Caco-2 (cell line): ENCODE data around the gene HDAC3. TPM values are rescaled to one million over a fixed set of nuclear protein-coding genes. Genes with fewer than 3 reads are reported as not detected.

Experiments
- BruUV-seq: library from RNA; stranded (reverse); fragments of 400-500 nt; replicated peaks from 2 replicates; lab custom pipeline; 2021; lab: Mats Ljungman, UMichigan
- CTCF ChIA-PET: fragments of 300-600 bp; sonication (Branson Sonifier 250); formaldehyde crosslinking; loops from one replicate; lab custom pipeline; 2022; ENCODE audit warnings: antibody characterized with exemption; lab: Charles Lee
- POLR2A ChIA-PET: fragments of 300-600 bp; sonication (Branson Sonifier 250); formaldehyde crosslinking; loops from one replicate; lab custom pipeline; 2022; ENCODE audit warnings: antibody characterized with exemption; lab: Charles Lee
- DNase-seq, 2 experiments: peaks; one replicate each; pipeline versions ENCODE4 v3.0.0 to v3.0.0-alpha.2; 2020 to 2022
- H3K27me3 ChIP-seq: replicated peaks from 2 replicates; pipeline ENCODE4 v1.6.0; 2011; ENCODE audit warnings: low read length; ENCODE audit not compliant: control insufficient read depth, insufficient read depth
- H3K36me3 ChIP-seq: 2 replicates; pipeline ENCODE4 v1.5.1; 2011; ENCODE audit warnings: low read length; ENCODE audit not compliant: control insufficient read depth, insufficient read depth
- H3K4me1 ChIP-seq: fragments of 250-450 bp; sonication (Bioruptor Pico); 2 replicates; pipeline ENCODE4 v1.5.1; 2020; ENCODE audit warnings: mild to moderate bottlenecking
- H3K4me3 ChIP-seq: 2 replicates; pipeline ENCODE4 v1.5.1; 2011; ENCODE audit warnings: low read depth, mild to moderate bottlenecking, control low read depth, low read length
- H3K9me3 ChIP-seq: fragments of 250-450 bp; sonication (Bioruptor Pico); 2 replicates; pipeline ENCODE4 v1.5.1; 2020; ENCODE audit warnings: mild to moderate bottlenecking, moderate library complexity
- H3K27ac Mint-ChIP-seq: one replicate; pipeline ENCODE4 v1.8.0; 2022; ENCODE audit warnings: mixed read lengths; ENCODE audit not compliant: unreplicated experiment
- H3K27me3 Mint-ChIP-seq: one replicate; pipeline ENCODE4 v1.8.0; 2022; ENCODE audit warnings: mixed read lengths; ENCODE audit not compliant: insufficient read depth, unreplicated experiment
- H3K36me3 Mint-ChIP-seq: one replicate; pipeline ENCODE4 v1.8.0; 2022; ENCODE audit warnings: mild to moderate bottlenecking, mixed read lengths; ENCODE audit not compliant: insufficient read depth, unreplicated experiment
- H3K4me1 Mint-ChIP-seq: one replicate; pipeline ENCODE4 v1.8.0; 2022; ENCODE audit warnings: low read depth, mixed read lengths; ENCODE audit not compliant: unreplicated experiment
- H3K4me3 Mint-ChIP-seq: one replicate; pipeline ENCODE4 v1.8.0; 2022; ENCODE audit warnings: mild to moderate bottlenecking, moderate library complexity, mixed read lengths; ENCODE audit not compliant: unreplicated experiment
- H3K9me3 Mint-ChIP-seq: one replicate; pipeline ENCODE4 v1.8.0; 2022; ENCODE audit warnings: mixed read lengths; ENCODE audit not compliant: unreplicated experiment
- intact Hi-C: fragments of 100-400 bp; cut with micrococcal nuclease; formaldehyde crosslinking; loops from one replicate; pipeline ENCODE4 v1.10.0; 2022; ENCODE audit not compliant: unreplicated experiment
- total RNA-seq: library from RNA; stranded (reverse); gene quantifications from 2 replicates; pipeline ENCODE4 v1.2.3, GENCODE V29; 2022
- TF ChIP-seq, protein P1 (sequence below), 2 experiments: fragments of 200-600 bp in 1 of 2; IDR thresholded peaks; 1 replicate in 1 of 2; 2 replicates in 1 of 2; pipeline versions ENCODE4 v1.5.1 to v1.8.0; 2011 to 2022; ENCODE audit warnings: antibody characterized with exemption in 1 of 2, control low read depth in 1 of 2, inconsistent platforms in 1 of 2, low read depth in 1 of 2, low read length in 1 of 2, mild to moderate bottlenecking in 1 of 2, moderate library complexity in 1 of 2; ENCODE audit not compliant: insufficient read depth in 1 of 2, severe bottlenecking in 1 of 2, unreplicated experiment in 1 of 2

The HDAC3 gene
- total RNA-seq, 1 experiment from 2014 or later: 73.0 TPM

DNA sequence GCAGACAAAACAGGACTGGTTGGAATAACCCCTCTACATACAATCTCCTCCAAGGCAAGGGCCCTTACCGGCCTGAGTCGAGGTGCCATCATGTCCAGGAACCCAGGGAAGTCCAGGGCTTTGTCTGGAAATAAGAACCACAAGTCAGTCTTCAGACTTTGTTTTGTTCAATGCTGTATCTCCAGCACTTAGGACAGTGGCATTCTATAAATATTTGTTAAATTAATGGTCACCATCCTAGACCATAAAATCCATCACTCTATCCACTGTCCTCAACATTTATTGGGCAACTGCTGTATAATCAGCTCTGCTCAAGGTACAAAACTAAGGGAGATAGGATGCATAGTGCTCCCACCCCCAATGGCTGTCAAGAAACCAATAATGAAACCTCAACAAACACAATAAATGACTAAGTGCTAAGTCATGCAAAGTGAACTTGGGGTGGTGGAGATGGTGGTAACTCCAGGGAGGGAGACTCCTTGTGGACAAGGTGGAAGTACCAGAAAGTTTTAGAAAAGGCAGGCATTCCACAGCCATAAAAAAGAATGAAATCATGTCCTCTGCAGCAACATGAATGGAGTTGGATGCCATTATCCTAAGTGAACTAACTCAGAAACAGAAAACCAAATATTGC, 5.1 kb upstream of the HDAC3 start:
- H3K27me3 ChIP-seq: no peaks in the 10 kb centered on the region
- Mint-ChIP-seq H3K27me3 (no peaks in the 10 kb centered on the region), H3K36me3 (peaks cover 7% of the 10 kb centered on the region), H3K4me3 (no peak overlapping the region), H3K4me1 (peaks cover 17% of the 10 kb centered on the region), H3K27ac (peak overlapping the region; percentile 49), H3K9me3 (no peaks in the 10 kb centered on the region)
- no peak overlapping the region for H3K4me3 ChIP-seq
- DNase-seq: peak; percentile 62
- TF ChIP-seq, protein P1, sequence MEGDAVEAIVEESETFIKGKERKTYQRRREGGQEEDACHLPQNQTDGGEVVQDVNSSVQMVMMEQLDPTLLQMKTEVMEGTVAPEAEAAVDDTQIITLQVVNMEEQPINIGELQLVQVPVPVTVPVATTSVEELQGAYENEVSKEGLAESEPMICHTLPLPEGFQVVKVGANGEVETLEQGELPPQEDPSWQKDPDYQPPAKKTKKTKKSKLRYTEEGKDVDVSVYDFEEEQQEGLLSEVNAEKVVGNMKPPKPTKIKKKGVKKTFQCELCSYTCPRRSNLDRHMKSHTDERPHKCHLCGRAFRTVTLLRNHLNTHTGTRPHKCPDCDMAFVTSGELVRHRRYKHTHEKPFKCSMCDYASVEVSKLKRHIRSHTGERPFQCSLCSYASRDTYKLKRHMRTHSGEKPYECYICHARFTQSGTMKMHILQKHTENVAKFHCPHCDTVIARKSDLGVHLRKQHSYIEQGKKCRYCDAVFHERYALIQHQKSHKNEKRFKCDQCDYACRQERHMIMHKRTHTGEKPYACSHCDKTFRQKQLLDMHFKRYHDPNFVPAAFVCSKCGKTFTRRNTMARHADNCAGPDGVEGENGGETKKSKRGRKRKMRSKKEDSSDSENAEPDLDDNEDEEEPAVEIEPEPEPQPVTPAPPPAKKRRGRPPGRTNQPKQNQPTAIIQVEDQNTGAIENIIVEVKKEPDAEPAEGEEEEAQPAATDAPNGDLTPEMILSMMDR (IDR thresholded peaks at IDR 0.05; ENCODE audit: insufficient read depth in 1 of 2, low read depth in 1 of 2, low read length in 1 of 2, severe bottlenecking in 1 of 2, unreplicated experiment in 1 of 2): peak in 1 of 2 experiments; percentile 31
- no peaks in the 10 kb centered on the region for H3K36me3 ChIP-seq
- POLR2A ChIA-PET: no interaction called here
- no TSS peak for BruUV-seq
- H3K9me3 ChIP-seq: no peaks in the 10 kb centered on the region
- CTCF ChIA-PET: interaction anchor here (0.6 to 2.4 kb wide), 2 partner anchors 23 to 50 kb away, joined by 3 to 7 read pairs; partner anchors contain the start of gene DIAPH1
- intact Hi-C loops: loop anchor here (1.0 kb wide), 1 partner anchor 49 kb away; no protein-coding TSS in a partner anchor
- peaks cover 10% of the 10 kb centered on the region; the same call in 1 of the 2 replicates for H3K4me1 ChIP-seq

DNA sequence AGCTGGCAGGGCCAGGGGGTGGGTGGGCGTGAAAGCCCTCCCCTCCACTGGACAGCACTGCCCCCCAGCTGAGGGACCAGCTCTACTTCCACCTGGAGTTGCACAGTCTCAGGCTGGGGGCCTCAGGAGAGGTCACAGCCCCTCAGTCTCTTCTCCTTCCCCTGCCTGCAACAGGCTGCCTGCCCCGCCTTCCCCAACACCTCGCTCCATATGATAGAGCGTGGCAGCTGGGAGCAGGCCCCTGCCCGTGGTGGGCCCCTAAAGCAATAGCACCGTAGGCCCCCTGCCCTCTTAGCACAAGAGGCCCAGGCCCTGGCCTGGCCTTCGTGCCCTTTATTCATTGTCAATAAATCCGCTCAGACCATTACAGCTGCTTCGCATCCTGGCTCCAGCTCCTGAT, 4.0 kb upstream of the HDAC3 start:
- Mint-ChIP-seq H3K36me3 (peaks cover 7% of the 10 kb centered on the region), H3K4me1 (peaks cover 17% of the 10 kb centered on the region), H3K4me3 (no peak overlapping the region), H3K9me3 (no peaks in the 10 kb centered on the region), H3K27ac (peak overlapping the region; percentile 49), H3K27me3 (no peaks in the 10 kb centered on the region)
- Histone ChIP-seq H3K36me3 (no peaks in the 10 kb centered on the region), H3K9me3 (no peaks in the 10 kb centered on the region), H3K4me3 (no peak overlapping the region), H3K27me3 (no peaks in the 10 kb centered on the region), H3K4me1 (peaks cover 13% of the 10 kb centered on the region; the same call in 1 of the 2 replicates)
- ChIA-PET CTCF (interaction anchor here (0.6 kb wide), 1 partner anchor 1496 kb away, joined by 3 read pairs; no protein-coding TSS in a partner anchor), POLR2A (no interaction called here)
- intact Hi-C loops: no loop called here
- TF ChIP-seq, protein P1 (IDR thresholded peaks at IDR 0.05; ENCODE audit: insufficient read depth in 1 of 2, low read depth in 1 of 2, low read length in 1 of 2, severe bottlenecking in 1 of 2, unreplicated experiment in 1 of 2): no peak
- no TSS peak for BruUV-seq
- DNase-seq: no peak

DNA sequence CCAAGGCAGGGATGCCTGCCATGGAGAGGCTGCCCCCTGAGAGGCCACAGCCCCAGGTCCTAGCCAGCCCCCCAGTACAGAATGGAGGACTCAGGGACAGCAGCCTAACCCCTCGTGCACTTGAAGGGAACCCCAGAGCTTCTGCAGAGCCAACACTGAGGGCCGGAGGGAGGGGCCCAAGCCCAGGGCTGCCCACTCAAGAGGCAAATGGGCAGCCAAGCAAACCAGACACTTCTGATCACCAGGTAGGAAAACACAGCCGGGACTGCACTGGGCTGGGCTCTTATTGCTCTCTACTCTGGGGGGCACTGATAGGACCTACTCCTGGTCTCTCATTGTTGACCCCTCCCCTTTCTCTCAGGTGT, 3.4 kb upstream of the HDAC3 start:
- intact Hi-C loops: no loop called here
- no peaks in the 10 kb centered on the region for H3K9me3 ChIP-seq
- H3K36me3 Mint-ChIP-seq: peaks cover 7% of the 10 kb centered on the region
- no peaks in the 10 kb centered on the region for H3K27me3 Mint-ChIP-seq
- ChIA-PET CTCF (interaction anchor here (0.6 kb wide), 1 partner anchor 1496 kb away, joined by 3 read pairs; no protein-coding TSS in a partner anchor), POLR2A (no interaction called here)
- no peak overlapping the region for H3K27ac Mint-ChIP-seq
- DNase-seq: no peak
- peaks cover 18% of the 10 kb centered on the region; the same call in 1 of the 2 replicates for H3K4me1 ChIP-seq
- no peak overlapping the region for H3K4me3 Mint-ChIP-seq
- TF ChIP-seq, protein P1 (IDR thresholded peaks at IDR 0.05; ENCODE audit: insufficient read depth in 1 of 2, low read depth in 1 of 2, low read length in 1 of 2, severe bottlenecking in 1 of 2, unreplicated experiment in 1 of 2): no peak
- no TSS peak for BruUV-seq
- no peaks in the 10 kb centered on the region for H3K9me3 Mint-ChIP-seq
- H3K4me3 ChIP-seq: no peak overlapping the region
- H3K27me3 ChIP-seq: no peaks in the 10 kb centered on the region
- H3K36me3 ChIP-seq: no peaks in the 10 kb centered on the region
- peaks cover 17% of the 10 kb centered on the region for H3K4me1 Mint-ChIP-seq
